ENCODE data around the gene C5orf46. TPM values are rescaled to one million over a fixed set of nuclear protein-coding genes. Genes with fewer than 3 reads are reported as not detected.

The C5orf46 gene
- polyA plus RNA-seq, 1 donor (not counting 4 experiments of a cell fraction or from before 2014, with no cell fraction given), result 0.75 TPM

DNA sequence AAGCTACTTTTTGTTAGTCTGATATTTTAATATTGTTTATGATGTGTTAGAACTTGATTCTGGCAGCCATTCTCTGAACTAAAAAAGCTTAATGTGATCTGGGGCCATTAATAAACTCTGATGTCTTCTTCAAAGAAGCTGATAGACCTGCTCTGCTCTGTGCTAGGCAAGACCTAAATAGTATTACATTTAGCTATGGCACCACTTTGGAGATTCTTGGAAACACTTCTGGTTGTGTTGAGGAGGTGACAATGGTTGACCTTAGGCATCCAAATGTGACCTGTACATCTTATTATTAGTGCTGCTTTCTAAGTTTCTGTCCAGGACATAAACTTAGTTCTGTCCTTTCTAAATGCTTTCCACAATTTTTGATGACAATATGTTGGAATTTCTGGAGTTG, 49.5 kb downstream of the C5orf46 start:
- H3K27me3 ChIP-seq (ENCODE audit: control insufficient read depth, extremely low read depth, insufficient read depth, low read length), result no peaks in the 10 kb centered on the region
- no peak overlapping the region for H3K9ac ChIP-seq (ENCODE audit: control insufficient read depth, extremely low read depth, insufficient read depth, low read length)
- no peak for FAIRE-seq
- H4K20me1 ChIP-seq (ENCODE audit: control insufficient read depth, extremely low read depth, insufficient read depth, low read length), result no peaks in the 10 kb centered on the region
- H2AFZ ChIP-seq (ENCODE audit: control insufficient read depth, low read length), result no peak overlapping the region
- H3K27ac ChIP-seq (ENCODE audit: control insufficient read depth, insufficient read depth, low read length), result no peak overlapping the region
- TF ChIP-seq, protein P1, sequence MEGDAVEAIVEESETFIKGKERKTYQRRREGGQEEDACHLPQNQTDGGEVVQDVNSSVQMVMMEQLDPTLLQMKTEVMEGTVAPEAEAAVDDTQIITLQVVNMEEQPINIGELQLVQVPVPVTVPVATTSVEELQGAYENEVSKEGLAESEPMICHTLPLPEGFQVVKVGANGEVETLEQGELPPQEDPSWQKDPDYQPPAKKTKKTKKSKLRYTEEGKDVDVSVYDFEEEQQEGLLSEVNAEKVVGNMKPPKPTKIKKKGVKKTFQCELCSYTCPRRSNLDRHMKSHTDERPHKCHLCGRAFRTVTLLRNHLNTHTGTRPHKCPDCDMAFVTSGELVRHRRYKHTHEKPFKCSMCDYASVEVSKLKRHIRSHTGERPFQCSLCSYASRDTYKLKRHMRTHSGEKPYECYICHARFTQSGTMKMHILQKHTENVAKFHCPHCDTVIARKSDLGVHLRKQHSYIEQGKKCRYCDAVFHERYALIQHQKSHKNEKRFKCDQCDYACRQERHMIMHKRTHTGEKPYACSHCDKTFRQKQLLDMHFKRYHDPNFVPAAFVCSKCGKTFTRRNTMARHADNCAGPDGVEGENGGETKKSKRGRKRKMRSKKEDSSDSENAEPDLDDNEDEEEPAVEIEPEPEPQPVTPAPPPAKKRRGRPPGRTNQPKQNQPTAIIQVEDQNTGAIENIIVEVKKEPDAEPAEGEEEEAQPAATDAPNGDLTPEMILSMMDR (optimal IDR thresholded peaks at IDR 0.05 in 1 of 3, IDR thresholded peaks at IDR 0.05 in 1 of 3, conservative IDR thresholded peaks at IDR 0.05 in 1 of 3; ENCODE audit: extremely low read depth in 1 of 3, insufficient read depth in 2 of 3, low read length in 3 of 3), result no peak
- TF ChIP-seq EZH2 (IDR thresholded peaks at IDR 0.05; ENCODE audit: low read length), result no peak
- H3K79me2 ChIP-seq (ENCODE audit: control insufficient read depth, insufficient read depth, low read length), result no peaks in the 10 kb centered on the region
- H3K4me3 ChIP-seq (ENCODE audit: control insufficient read depth in 2 of 3, extremely low read depth in 1 of 3, insufficient read depth in 2 of 3, low read depth in 1 of 3, low read length in 3 of 3), result no peak overlapping the region
- H3K36me3 ChIP-seq (ENCODE audit: control insufficient read depth in 2 of 2, extremely low read depth in 1 of 2, insufficient read depth in 2 of 2, low read length in 2 of 2), result no peaks in the 10 kb centered on the region
- dilution Hi-C loops (cut with MboI; ENCODE audit: extremely low pct_ligation_motif_present, low sequenced_read_pairs), result no loop called here
- no peak overlapping the region for H3K4me2 ChIP-seq (ENCODE audit: control insufficient read depth, extremely low read depth, insufficient read depth, low read depth, low read length)
- no peaks in the 10 kb centered on the region for H3K9me3 ChIP-seq (ENCODE audit: control insufficient read depth, low read depth, low read length)
- no peaks in the 10 kb centered on the region for H3K4me1 ChIP-seq (ENCODE audit: control insufficient read depth, extremely low read depth, insufficient read depth, low read length)
- DNase-seq (ENCODE audit: low read depth, low spot score), result no peak
- H3K9me1 ChIP-seq (ENCODE audit: control insufficient read depth, extremely low read depth, insufficient read depth, low read length), result no peaks in the 10 kb centered on the region

GRCh38 chr5:147855774-147856069, 50.6 kb downstream of the C5orf46 start:
- H3K27me3 ChIP-seq (ENCODE audit: control insufficient read depth, extremely low read depth, insufficient read depth, low read length), result no peaks in the 10 kb centered on the region
- no peak for DNase-seq (ENCODE audit: low read depth, low spot score)
- dilution Hi-C loops (cut with MboI; ENCODE audit: extremely low pct_ligation_motif_present, low sequenced_read_pairs), result no loop called here
- no peaks in the 10 kb centered on the region for H3K4me1 ChIP-seq (ENCODE audit: control insufficient read depth, extremely low read depth, insufficient read depth, low read length)
- H3K9me1 ChIP-seq (ENCODE audit: control insufficient read depth, extremely low read depth, insufficient read depth, low read length), result no peaks in the 10 kb centered on the region
- TF ChIP-seq, protein P1 (optimal IDR thresholded peaks at IDR 0.05 in 1 of 3, IDR thresholded peaks at IDR 0.05 in 1 of 3, conservative IDR thresholded peaks at IDR 0.05 in 1 of 3; ENCODE audit: extremely low read depth in 1 of 3, insufficient read depth in 2 of 3, low read length in 3 of 3), result no peak
- no peak for TF ChIP-seq EZH2 (IDR thresholded peaks at IDR 0.05; ENCODE audit: low read length)
- H3K79me2 ChIP-seq (ENCODE audit: control insufficient read depth, insufficient read depth, low read length), result no peaks in the 10 kb centered on the region
- H3K27ac ChIP-seq (ENCODE audit: control insufficient read depth, insufficient read depth, low read length), result no peak overlapping the region
- no peak overlapping the region for H3K4me2 ChIP-seq (ENCODE audit: control insufficient read depth, extremely low read depth, insufficient read depth, low read depth, low read length)
- no peaks in the 10 kb centered on the region for H3K36me3 ChIP-seq (ENCODE audit: control insufficient read depth in 2 of 2, extremely low read depth in 1 of 2, insufficient read depth in 2 of 2, low read length in 2 of 2)
- H3K4me3 ChIP-seq (ENCODE audit: control insufficient read depth in 2 of 3, extremely low read depth in 1 of 3, insufficient read depth in 2 of 3, low read depth in 1 of 3, low read length in 3 of 3), result no peak overlapping the region
- no peaks in the 10 kb centered on the region for H4K20me1 ChIP-seq (ENCODE audit: control insufficient read depth, extremely low read depth, insufficient read depth, low read length)
- H3K9ac ChIP-seq (ENCODE audit: control insufficient read depth, extremely low read depth, insufficient read depth, low read length), result no peak overlapping the region
- H3K9me3 ChIP-seq (ENCODE audit: control insufficient read depth, low read depth, low read length), result no peaks in the 10 kb centered on the region
- no peak overlapping the region for H2AFZ ChIP-seq (ENCODE audit: control insufficient read depth, low read length)
- FAIRE-seq, result no peak

Data from keratinocyte (primary cell).